Endothelial cell of umbilical vein (primary cell): ENCODE results near the gene OR2F2. TPM values are rescaled to one million over a fixed set of nuclear protein-coding genes. Genes with fewer than 3 reads are reported as not detected.

Experiments
- BruUV-seq: library from RNA; stranded (reverse); fragments of 400-500 nt; replicated peaks from 2 replicates; lab custom pipeline; 2021; lab: Mats Ljungman, UMichigan
- CTCF ChIA-PET: fragments of 300-600, 350-600 bp; sonication (Branson Sonifier 250); formaldehyde crosslinking; loops from one replicate; lab custom pipeline; 2021; ENCODE audit warnings: antibody characterized with exemption, inconsistent platforms; lab: Charles Lee
- POLR2A ChIA-PET: fragments of 300-600, 350-600 bp; sonication (Branson Sonifier 250); formaldehyde crosslinking; loops from one replicate; lab custom pipeline; 2021; ENCODE audit warnings: antibody characterized with exemption, inconsistent platforms; lab: Charles Lee
- DNase-seq: peaks from one replicate; pipeline ENCODE4 v3.0.0-alpha.2; 2011; ENCODE audit warnings: low read depth, low spot score
- FAIRE-seq: peaks from 2 replicates; lab custom pipeline; 2011; peaks lifted over from hg19 to GRCh38; lab: Jason Lieb, UNC
- H2AFZ ChIP-seq: 2 replicates; pipeline ENCODE4 v1.6.0; 2012; ENCODE audit warnings: low read depth, low read length, control low read depth, inconsistent platforms
- H3K27ac ChIP-seq: 2 replicates; pipeline ENCODE4 v1.5.1; 2011; ENCODE audit warnings: low read depth, mild to moderate bottlenecking, control low read depth, low read length, moderate library complexity; ENCODE audit not compliant: insufficient read depth
- H3K27me3 ChIP-seq, 2 experiments: 2 replicates each; pipeline versions ENCODE4 v1.6.0 to v1.6.1; 2011; ENCODE audit warnings: low read length in 2 of 2, mixed read lengths in 1 of 2; ENCODE audit not compliant: control insufficient read depth in 2 of 2, insufficient read depth in 2 of 2
- H3K36me3 ChIP-seq, 2 experiments: 2 replicates in 1 of 2; 3 replicates in 1 of 2; pipeline ENCODE4 v1.5.1; 2011; ENCODE audit warnings: low read length in 2 of 2, mild to moderate bottlenecking in 1 of 2, moderate library complexity in 1 of 2; ENCODE audit not compliant: control insufficient read depth in 2 of 2, insufficient read depth in 2 of 2; ENCODE audit errors: extremely low read depth in 1 of 2
- H3K4me1 ChIP-seq: 3 replicates; pipeline ENCODE4 v1.5.1; 2011; ENCODE audit warnings: mild to moderate bottlenecking, low read length; ENCODE audit not compliant: control insufficient read depth, insufficient read depth; ENCODE audit errors: extremely low read depth
- H3K4me2 ChIP-seq: 2 replicates; pipeline ENCODE4 v1.6.1; 2011; ENCODE audit warnings: low read length, control low read depth, mixed read lengths; ENCODE audit not compliant: insufficient read depth
- H3K4me3 ChIP-seq, 3 experiments: fragments of 200-600 bp in 1 of 3; sonication (generic), shearing (Covaris generic) in 1 of 3; replicated peaks in 1 of 3; 2 replicates each; pipeline ENCODE4 v1.5.1; 2011 to 2016; ENCODE audit warnings: control low read depth in 3 of 3, low read length in 3 of 3, mild to moderate bottlenecking in 2 of 3, inconsistent platforms in 1 of 3, low read depth in 1 of 3, moderate library complexity in 1 of 3; ENCODE audit not compliant: insufficient read depth in 1 of 3
- H3K79me2 ChIP-seq: 2 replicates; pipeline ENCODE4 v1.6.0; 2012; ENCODE audit warnings: low read length, inconsistent platforms; ENCODE audit not compliant: control insufficient read depth, insufficient read depth
- H3K9ac ChIP-seq: replicated peaks from 2 replicates; pipeline ENCODE3; 2011; ENCODE audit warnings: low read length, control low read depth; ENCODE audit not compliant: insufficient read depth; ENCODE audit errors: extremely low read depth
- H3K9me1 ChIP-seq: replicated peaks from 3 replicates; pipeline ENCODE4 v1.6.0; 2011; ENCODE audit warnings: mild to moderate bottlenecking, low read length; ENCODE audit not compliant: control insufficient read depth, insufficient read depth; ENCODE audit errors: extremely low read depth
- H3K9me3 ChIP-seq: replicated peaks from 2 replicates; pipeline ENCODE4 v1.5.1; 2012; ENCODE audit warnings: low read length, inconsistent platforms; ENCODE audit not compliant: control insufficient read depth, insufficient read depth
- H4K20me1 ChIP-seq: replicated peaks from 2 replicates; pipeline ENCODE3; 2011; ENCODE audit warnings: mild to moderate bottlenecking, low read length; ENCODE audit not compliant: control insufficient read depth, insufficient read depth; ENCODE audit errors: extremely low read depth
- EZH2 ChIP-seq: IDR thresholded peaks from 2 replicates; pipeline ENCODE4 v1.6.1; 2012; ENCODE audit warnings: borderline replicate concordance, low read depth, mild to moderate bottlenecking, moderate library complexity, low read length, inconsistent platforms; ENCODE audit not compliant: severe bottlenecking
- FOS ChIP-seq: IDR thresholded peaks from 2 replicates; pipeline ENCODE4 v1.6.1; 2011; ENCODE audit warnings: mild to moderate bottlenecking, low read length, moderate library complexity, borderline replicate concordance; ENCODE audit not compliant: insufficient read depth
- GATA2 ChIP-seq: IDR thresholded peaks from 2 replicates; pipeline ENCODE4 v1.7.0; 2011; ENCODE audit warnings: low read depth, mild to moderate bottlenecking, moderate library complexity, mixed read lengths, low read length; ENCODE audit not compliant: insufficient read length, insufficient read depth
- JUN ChIP-seq: IDR thresholded peaks from 2 replicates; pipeline ENCODE4 v1.6.1; 2011; ENCODE audit warnings: borderline replicate concordance, low read depth; ENCODE audit not compliant: insufficient read length, insufficient read depth
- MAX ChIP-seq: IDR thresholded peaks from 2 replicates; pipeline ENCODE4 v1.6.1; 2011; ENCODE audit not compliant: insufficient read depth, insufficient read length
- MYC ChIP-seq: IDR thresholded peaks from one replicate; pipeline ENCODE4 v1.6.1; 2011; ENCODE audit warnings: mild to moderate bottlenecking, low read depth, low read length
- POLR2A ChIP-seq: IDR thresholded peaks from 2 replicates; pipeline ENCODE4 v1.6.1; 2012; ENCODE audit warnings: low read depth, mild to moderate bottlenecking, control low read depth, low read length
- POLR2AphosphoS5 ChIP-seq: IDR thresholded peaks from 2 replicates; pipeline ENCODE4 v1.6.1; 2012; ENCODE audit warnings: low read depth, mild to moderate bottlenecking, control low read depth, low read length, moderate library complexity; ENCODE audit not compliant: insufficient read depth
- dilution Hi-C: fragments of 300-500 bp; cut with MboI; formaldehyde crosslinking; loops from one replicate; pipeline ENCODE4 v1.15.0; 2019; ENCODE audit warnings: low sequenced_read_pairs; ENCODE audit not compliant: extremely low pct_ligation_motif_present
- intact Hi-C: fragments of 100-400 bp; cut with micrococcal nuclease; formaldehyde crosslinking; loops from one replicate; pipeline ENCODE4 v1.10.0; 2022
- polyA plus RNA-seq, 4 experiments: library from polyadenylated mRNA; depleted of rRNA in 3 of 4; stranded (reverse) in 3 of 4; unstranded in 1 of 4; fragments of >200 nt; gene quantifications; 2 replicates each; pipeline versions ENCODE4 v1.2.1 to v1.2.3, GENCODE V29; 2011 to 2012; ENCODE audit warnings: missing spikeins in 1 of 4
- total RNA-seq: library from RNA; stranded (reverse); gene quantifications from 2 replicates; pipeline ENCODE4 v1.2.3, GENCODE V29; 2021
- TF ChIP-seq, protein P1 (sequence below), 2 donors: IDR thresholded peaks; 1 replicate in 1 of 2; 2 replicates in 1 of 2; pipeline ENCODE4 v1.5.1; 2011; ENCODE audit warnings: low read length in 2 of 2, mild to moderate bottlenecking in 2 of 2, moderate library complexity in 2 of 2, control low read depth in 1 of 2, inconsistent platforms in 1 of 2, low read depth in 1 of 2; ENCODE audit not compliant: insufficient read depth in 1 of 2; ENCODE audit errors: extremely low read depth in 1 of 2

OR2F2 gene
- total and polyA plus RNA-seq, 2 donors (not counting 3 experiments of a cell fraction or from before 2014, with no cell fraction given): not detected

DNA sequence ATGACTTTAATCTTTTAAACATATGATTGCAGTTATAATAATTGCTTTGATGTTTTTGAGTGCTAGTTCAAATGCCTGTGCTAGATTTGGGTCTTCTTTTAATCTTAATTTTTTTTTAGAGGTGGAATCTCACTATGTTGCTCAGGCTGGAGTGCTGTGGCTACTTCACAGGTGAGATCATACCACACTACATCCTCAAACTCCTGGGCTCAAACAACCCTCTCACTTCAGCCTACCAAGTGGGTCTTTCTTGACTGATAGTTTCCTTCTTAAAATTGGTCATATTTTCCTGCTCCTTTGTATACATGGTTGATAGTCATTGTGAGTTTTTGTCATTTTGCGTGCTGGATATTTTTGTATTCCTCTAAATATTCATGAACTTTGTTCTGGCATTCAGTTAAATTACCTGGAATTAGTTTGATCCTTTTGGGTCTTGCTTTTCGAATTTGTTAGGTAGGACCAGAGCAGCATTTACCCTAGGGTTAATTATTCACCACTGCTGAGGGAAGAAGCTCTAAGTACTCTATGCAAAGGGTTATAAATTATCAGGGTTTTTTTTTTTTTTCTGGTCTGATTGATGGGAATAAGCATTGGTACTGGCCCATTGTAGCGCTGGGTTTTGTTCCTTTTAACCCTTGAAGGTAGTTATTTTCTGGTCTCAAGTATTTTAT is 21.0 kb upstream of the OR2F2 start:
- DNase-seq (no peak), FAIRE-seq (no peak)
- H3K4me3 ChIP-seq: no peak overlapping the region
- H3K9ac ChIP-seq: no peak overlapping the region
- no TSS peak for BruUV-seq
- no peak overlapping the region for H2AFZ ChIP-seq
- H3K9me3 ChIP-seq: no peaks in the 10 kb centered on the region
- intact Hi-C loops (no loop called here), dilution Hi-C loops (no loop called here)
- H3K4me2 ChIP-seq: no peak overlapping the region
- H3K9me1 ChIP-seq: no peaks in the 10 kb centered on the region
- no peaks in the 10 kb centered on the region for H4K20me1 ChIP-seq
- CTCF ChIA-PET: interaction anchor here (0.7 to 1.0 kb wide), 2 partner anchors 105 to 214 kb away, joined by 3 read pairs; no protein-coding TSS in a partner anchor
- POLR2A ChIA-PET: no interaction called here
- H3K27me3 ChIP-seq: peaks cover 0 to 21% of the 10 kb centered on the region in 2 experiments
- H3K79me2 ChIP-seq: no peaks in the 10 kb centered on the region
- H3K27ac ChIP-seq: no peak overlapping the region
- TF ChIP-seq, protein P1, sequence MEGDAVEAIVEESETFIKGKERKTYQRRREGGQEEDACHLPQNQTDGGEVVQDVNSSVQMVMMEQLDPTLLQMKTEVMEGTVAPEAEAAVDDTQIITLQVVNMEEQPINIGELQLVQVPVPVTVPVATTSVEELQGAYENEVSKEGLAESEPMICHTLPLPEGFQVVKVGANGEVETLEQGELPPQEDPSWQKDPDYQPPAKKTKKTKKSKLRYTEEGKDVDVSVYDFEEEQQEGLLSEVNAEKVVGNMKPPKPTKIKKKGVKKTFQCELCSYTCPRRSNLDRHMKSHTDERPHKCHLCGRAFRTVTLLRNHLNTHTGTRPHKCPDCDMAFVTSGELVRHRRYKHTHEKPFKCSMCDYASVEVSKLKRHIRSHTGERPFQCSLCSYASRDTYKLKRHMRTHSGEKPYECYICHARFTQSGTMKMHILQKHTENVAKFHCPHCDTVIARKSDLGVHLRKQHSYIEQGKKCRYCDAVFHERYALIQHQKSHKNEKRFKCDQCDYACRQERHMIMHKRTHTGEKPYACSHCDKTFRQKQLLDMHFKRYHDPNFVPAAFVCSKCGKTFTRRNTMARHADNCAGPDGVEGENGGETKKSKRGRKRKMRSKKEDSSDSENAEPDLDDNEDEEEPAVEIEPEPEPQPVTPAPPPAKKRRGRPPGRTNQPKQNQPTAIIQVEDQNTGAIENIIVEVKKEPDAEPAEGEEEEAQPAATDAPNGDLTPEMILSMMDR (IDR thresholded peaks at IDR 0.05; ENCODE audit: extremely low read depth in 1 of 2, insufficient read depth in 1 of 2, low read depth in 1 of 2, low read length in 2 of 2): no peak
- H3K4me1 ChIP-seq: no peaks in the 10 kb centered on the region
- no peaks in the 10 kb centered on the region for H3K36me3 ChIP-seq

DNA sequence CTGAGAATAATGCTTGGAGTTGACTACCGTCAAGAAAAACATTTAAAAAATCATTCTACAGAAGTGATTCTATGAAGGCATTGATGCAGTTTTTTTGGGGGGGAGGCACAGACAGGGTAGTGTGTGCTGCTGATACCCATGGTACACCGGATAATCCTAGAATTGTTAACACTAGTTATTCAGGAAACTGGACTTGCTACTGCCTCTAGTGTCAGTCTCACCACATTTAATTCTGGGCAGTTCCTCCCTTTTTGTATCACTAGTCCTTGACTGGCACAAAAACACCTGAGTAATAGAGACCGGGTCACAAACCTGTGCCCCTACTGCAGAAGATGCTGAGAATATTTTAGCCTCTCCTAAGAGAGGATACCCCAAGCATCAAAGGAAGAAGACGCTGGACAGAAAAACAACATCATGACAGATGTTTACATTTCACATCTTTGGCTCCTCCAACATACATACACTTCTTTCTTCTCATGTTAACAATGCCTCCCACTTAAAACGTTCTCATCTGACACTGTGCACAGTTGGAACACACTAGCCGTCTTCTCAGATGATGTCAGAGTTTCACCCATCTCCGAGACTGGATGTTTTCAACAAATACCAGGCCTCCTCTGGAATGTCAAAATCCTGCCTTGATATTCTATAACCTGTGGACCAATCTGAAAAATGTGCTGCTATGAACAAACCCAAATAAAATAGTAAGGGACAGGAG is 19.9 kb upstream of the OR2F2 start:
- Histone ChIP-seq H3K4me1 (no peaks in the 10 kb centered on the region), H3K9me1 (no peaks in the 10 kb centered on the region), H4K20me1 (no peaks in the 10 kb centered on the region), H2AFZ (no peak overlapping the region), H3K27me3 (peaks cover 0 to 14% of the 10 kb centered on the region in 2 experiments), H3K9ac (no peak overlapping the region), H3K4me2 (no peak overlapping the region), H3K4me3 (no peak overlapping the region), H3K9me3 (no peaks in the 10 kb centered on the region), H3K27ac (no peak overlapping the region), H3K36me3 (no peaks in the 10 kb centered on the region), H3K79me2 (no peaks in the 10 kb centered on the region)
- ChIA-PET CTCF (interaction anchor here (0.7 to 1.0 kb wide), 2 partner anchors 104 to 213 kb away, joined by 3 read pairs; no protein-coding TSS in a partner anchor), POLR2A (no interaction called here)
- DNase-seq (no peak), FAIRE-seq (no peak)
- intact Hi-C loops (no loop called here), dilution Hi-C loops (no loop called here)
- no peak for TF ChIP-seq POLR2A
- TF ChIP-seq JUN: no peak
- TF ChIP-seq FOS: no peak
- TF ChIP-seq EZH2: no peak
- TF ChIP-seq, protein P1 (IDR thresholded peaks at IDR 0.05; ENCODE audit: extremely low read depth in 1 of 2, insufficient read depth in 1 of 2, low read depth in 1 of 2, low read length in 2 of 2): no peak
- TF ChIP-seq POLR2AphosphoS5: no peak
- no peak for TF ChIP-seq GATA2
- TF ChIP-seq MAX: no peak
- TF ChIP-seq MYC: no peak
- BruUV-seq: no TSS peak
